Testis (tissue), 2 donors: ENCODE results near the gene SLC22A4.

Source experiments
- POLR2A ChIP-seq: fragments of 450-650 bp; IDR thresholded peaks from one replicate; pipeline ENCODE4 v1.6.1; 2017; ENCODE audit warnings: antibody characterized with exemption, mild to moderate bottlenecking, moderate library complexity
- TF ChIP-seq, protein P1 (sequence below), 3 experiments: fragments of 450-650 bp in 2 of 3; fragments of 200-600 bp in 1 of 3; sonication (generic) in 1 of 3; IDR thresholded peaks; one replicate each; pipeline ENCODE4 v1.5.1; 2016 to 2019; ENCODE audit warnings: antibody characterized with exemption in 3 of 3, mild to moderate bottlenecking in 2 of 3, moderate library complexity in 1 of 3

GRCh38 chr5:132291026-132291425 lies 3.2 kb upstream of the SLC22A4 start:
- TF ChIP-seq, protein P1, sequence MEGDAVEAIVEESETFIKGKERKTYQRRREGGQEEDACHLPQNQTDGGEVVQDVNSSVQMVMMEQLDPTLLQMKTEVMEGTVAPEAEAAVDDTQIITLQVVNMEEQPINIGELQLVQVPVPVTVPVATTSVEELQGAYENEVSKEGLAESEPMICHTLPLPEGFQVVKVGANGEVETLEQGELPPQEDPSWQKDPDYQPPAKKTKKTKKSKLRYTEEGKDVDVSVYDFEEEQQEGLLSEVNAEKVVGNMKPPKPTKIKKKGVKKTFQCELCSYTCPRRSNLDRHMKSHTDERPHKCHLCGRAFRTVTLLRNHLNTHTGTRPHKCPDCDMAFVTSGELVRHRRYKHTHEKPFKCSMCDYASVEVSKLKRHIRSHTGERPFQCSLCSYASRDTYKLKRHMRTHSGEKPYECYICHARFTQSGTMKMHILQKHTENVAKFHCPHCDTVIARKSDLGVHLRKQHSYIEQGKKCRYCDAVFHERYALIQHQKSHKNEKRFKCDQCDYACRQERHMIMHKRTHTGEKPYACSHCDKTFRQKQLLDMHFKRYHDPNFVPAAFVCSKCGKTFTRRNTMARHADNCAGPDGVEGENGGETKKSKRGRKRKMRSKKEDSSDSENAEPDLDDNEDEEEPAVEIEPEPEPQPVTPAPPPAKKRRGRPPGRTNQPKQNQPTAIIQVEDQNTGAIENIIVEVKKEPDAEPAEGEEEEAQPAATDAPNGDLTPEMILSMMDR (IDR thresholded peaks at IDR 0.05) = no peak
- no peak for TF ChIP-seq POLR2A
